Measurements from ENCODE around the gene GNG2.
"Not testable (repeated sequence)": the region's sequence is repeated elsewhere in the genome, so short reads cannot be mapped to it uniquely, and the experiment has no call there.

GNG2 gene

DNA sequence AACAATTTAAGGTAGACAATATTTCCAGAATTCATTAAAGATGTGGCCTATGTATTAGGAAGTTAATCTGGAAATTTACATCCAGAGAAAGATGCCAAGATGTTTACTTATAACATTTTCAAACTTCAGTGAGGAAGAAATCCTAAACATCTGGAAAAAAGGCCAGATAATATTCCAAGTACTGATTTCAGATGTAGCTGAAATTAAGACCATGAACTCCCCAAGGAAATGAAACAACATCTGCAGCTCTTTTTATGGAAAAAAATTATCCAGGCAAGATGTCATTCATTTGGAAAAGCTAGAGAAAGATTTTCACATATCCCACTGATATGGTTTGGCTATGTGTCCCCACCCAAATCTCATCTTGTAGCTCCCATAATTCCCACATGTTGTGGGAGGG, 35.0 kb downstream of the GNG2 start:
- Mint-ChIP-seq H3K9me3 (ENCODE audit: low read depth) (no peaks in the 10 kb centered on the region), H3K4me1 (ENCODE audit: low read depth) (peaks cover 74% of the 10 kb centered on the region), H3K27ac (no peak overlapping the region), H3K4me3 (no peak overlapping the region), H3K27me3 (no peaks in the 10 kb centered on the region), H3K36me3 (peaks cover 29% of the 10 kb centered on the region)

- H3K9me3 Mint-ChIP-seq (ENCODE audit: low read depth): no peaks in the 10 kb centered on the region
Observed at GRCh38 chr14:51897791-51898355, 37.5 kb downstream of the GNG2 start.

DNA sequence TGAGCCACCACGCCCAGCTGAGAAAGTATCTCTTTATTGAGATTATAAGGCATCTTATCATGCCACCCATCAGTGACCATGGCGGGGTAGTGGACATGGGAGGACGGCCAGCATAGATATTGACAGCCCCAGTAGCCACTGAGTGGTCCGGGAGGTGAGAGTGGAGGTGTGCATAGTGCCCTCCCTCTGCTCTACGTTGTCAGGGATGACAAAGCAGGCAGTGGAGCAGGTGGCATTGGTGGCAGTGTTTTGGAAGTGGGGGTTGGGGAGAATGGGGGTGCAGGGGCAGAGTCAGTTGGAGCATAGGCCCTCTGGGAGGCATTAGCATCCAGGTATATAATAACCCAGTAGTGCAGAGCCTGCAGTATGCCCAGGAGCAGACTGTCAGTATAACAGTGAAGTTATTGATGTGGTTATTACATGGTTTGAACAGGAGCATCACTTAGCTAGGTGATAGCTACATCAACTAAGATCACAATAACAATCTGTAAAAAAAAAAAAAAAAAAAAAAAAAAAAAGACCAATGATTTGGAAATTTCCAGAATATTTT, 41.1 kb downstream of the GNG2 start:
- Mint-ChIP-seq H3K36me3 (peaks cover 30% of the 10 kb centered on the region), H3K4me1 (ENCODE audit: low read depth) (peaks cover 79% of the 10 kb centered on the region), H3K27ac (peak overlapping the region; percentile 64), H3K9me3 (ENCODE audit: low read depth) (no peaks in the 10 kb centered on the region), H3K27me3 (no peaks in the 10 kb centered on the region), H3K4me3 (no peak overlapping the region)

More at GRCh38 chr14:51897791-51898355, 37.5 kb downstream of the GNG2 start:
- Mint-ChIP-seq H3K36me3 (peaks cover 29% of the 10 kb centered on the region), H3K4me3 (no peak overlapping the region), H3K27ac (peak overlapping the region; percentile 86), H3K4me1 (ENCODE audit: low read depth) (peaks cover 68% of the 10 kb centered on the region), H3K27me3 (no peaks in the 10 kb centered on the region)

DNA sequence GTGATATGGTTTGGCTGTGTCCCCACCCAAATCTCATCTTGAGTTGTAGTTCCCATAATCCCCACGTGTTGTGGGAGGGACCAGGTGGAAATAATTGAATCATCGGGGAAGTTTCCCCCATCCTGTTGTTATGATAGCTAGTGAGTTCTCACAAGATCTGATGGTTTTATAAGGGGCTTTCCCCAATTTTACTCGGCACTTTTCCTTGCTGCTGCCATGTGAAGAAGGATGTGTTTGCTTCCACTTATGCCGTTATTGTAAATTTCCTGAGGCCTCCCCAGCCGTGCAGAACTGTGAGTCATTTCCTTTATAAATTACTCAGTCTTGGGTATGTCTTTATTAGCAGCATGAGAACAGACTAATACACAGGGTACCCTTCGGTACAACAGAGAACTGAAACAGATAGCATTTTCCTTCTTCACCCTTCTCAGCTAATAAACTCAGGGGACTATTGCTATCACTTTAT, 45.3 kb downstream of the GNG2 start:
- peaks cover 29% of the 10 kb centered on the region for H3K36me3 Mint-ChIP-seq
- H3K9me3 Mint-ChIP-seq (ENCODE audit: low read depth); H3K27me3 Mint-ChIP-seq: not testable (repeated sequence)
- H3K4me3 Mint-ChIP-seq: peak overlapping the region; percentile 70
- H3K4me1 Mint-ChIP-seq (ENCODE audit: low read depth): peaks cover 61% of the 10 kb centered on the region
- peak overlapping the region; percentile 96 for H3K27ac Mint-ChIP-seq

DNA sequence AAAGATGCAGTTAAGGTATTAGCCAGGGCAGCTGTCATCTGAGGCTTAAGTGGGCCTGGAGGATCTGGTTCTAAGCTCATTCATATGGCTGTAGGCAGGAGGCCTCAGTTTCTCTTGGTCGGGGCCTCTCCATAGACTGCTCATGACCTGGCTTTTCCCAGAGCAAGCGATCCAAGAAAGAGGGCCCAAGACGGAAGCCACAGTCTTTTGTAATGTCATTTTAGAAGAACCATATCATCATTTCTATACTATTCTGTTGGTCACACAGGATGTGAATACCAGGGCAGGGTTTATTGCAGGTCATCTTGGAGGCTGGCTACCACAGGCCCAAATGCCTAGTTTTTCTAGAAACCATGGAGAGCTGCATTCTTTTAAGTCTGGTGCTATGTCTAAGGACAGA, 47.7 kb downstream of the GNG2 start:
- Mint-ChIP-seq H3K27me3 (no peaks in the 10 kb centered on the region), H3K27ac (no peak overlapping the region), H3K36me3 (peaks cover 35% of the 10 kb centered on the region), H3K4me3 (no peak overlapping the region), H3K4me1 (ENCODE audit: low read depth) (peaks cover 67% of the 10 kb centered on the region), H3K9me3 (ENCODE audit: low read depth) (no peaks in the 10 kb centered on the region)

DNA sequence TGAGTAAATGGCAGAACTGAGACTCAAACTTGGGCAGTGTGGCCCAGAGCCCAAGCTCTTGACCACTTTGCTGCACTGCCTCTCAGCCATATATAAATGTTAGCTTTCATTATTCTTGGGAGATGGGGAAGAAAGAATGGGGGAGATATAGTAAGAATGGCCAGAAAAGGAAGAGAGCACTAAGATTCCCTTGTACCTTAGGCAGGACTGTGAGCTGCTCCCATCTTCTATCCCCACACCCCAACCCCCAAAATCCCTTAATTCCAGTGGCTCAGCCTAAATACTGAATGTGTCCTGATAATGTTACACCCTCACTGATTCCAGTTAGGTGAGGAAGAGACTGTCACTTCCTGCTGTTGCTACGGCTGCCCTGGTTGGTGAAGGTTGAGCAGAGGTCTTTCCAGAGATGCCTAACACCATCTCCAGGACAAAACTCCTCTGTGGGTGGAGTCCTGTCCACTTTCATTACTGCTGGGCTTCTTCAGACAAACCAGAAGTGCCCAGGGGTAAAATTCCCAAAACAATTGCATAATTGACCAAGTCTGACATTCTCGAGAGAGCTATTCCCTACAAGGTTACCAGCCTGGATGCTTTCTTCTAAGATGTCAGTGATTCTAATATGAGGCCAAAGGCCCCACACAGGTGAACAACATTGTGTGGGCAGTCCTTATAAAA, 51.8 kb downstream of the GNG2 start:
- Mint-ChIP-seq H3K27ac (peak overlapping the region; percentile 58), H3K4me3 (no peak overlapping the region), H3K9me3 (ENCODE audit: low read depth) (no peaks in the 10 kb centered on the region), H3K36me3 (peaks cover 32% of the 10 kb centered on the region), H3K4me1 (ENCODE audit: low read depth) (peaks cover 75% of the 10 kb centered on the region), H3K27me3 (no peaks in the 10 kb centered on the region)

- peaks cover 65% of the 10 kb centered on the region for H3K4me1 Mint-ChIP-seq (ENCODE audit: low read depth)
Observed at GRCh38 chr14:51914310-51914709, 53.9 kb downstream of the GNG2 start.

GRCh38 chr14:51917193-51917592, 56.8 kb downstream of the GNG2 start:
- Mint-ChIP-seq H3K27ac (peak overlapping the region; percentile 70), H3K27me3 (no peaks in the 10 kb centered on the region), H3K4me1 (ENCODE audit: low read depth) (peaks cover 65% of the 10 kb centered on the region), H3K36me3 (peaks cover 16% of the 10 kb centered on the region), H3K4me3 (no peak overlapping the region), H3K9me3 (ENCODE audit: low read depth) (no peaks in the 10 kb centered on the region)

More at GRCh38 chr14:51914310-51914709, 53.9 kb downstream of the GNG2 start:
- Mint-ChIP-seq H3K27ac (no peak overlapping the region), H3K27me3 (no peaks in the 10 kb centered on the region), H3K4me3 (no peak overlapping the region), H3K9me3 (ENCODE audit: low read depth) (no peaks in the 10 kb centered on the region), H3K36me3 (peaks cover 29% of the 10 kb centered on the region)

DNA sequence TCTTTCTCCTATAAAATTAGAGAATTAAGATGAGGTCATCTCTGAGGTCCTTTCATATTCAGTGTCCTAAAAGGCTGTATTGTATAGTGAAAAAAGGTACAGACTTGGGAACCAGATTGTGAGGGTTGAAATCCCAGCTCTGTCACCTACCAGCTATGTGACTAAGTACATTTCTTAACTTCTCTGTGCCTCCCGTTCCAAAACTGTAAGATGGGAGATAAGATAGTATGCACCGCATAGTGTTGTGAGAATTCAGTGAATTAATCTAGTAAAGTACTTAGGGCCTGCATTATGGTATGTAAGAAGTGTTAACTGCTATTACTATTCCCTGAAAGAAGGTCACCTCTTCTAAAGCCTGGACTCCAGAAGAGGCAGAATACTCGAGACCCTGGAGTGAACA, 60.6 kb downstream of the GNG2 start:
- H3K36me3 Mint-ChIP-seq: peaks cover 18% of the 10 kb centered on the region

GRCh38 chr14:51922624-51923023, 62.2 kb downstream of the GNG2 start:
- Mint-ChIP-seq H3K9me3 (ENCODE audit: low read depth) (no peaks in the 10 kb centered on the region), H3K27ac (no peak overlapping the region), H3K4me1 (ENCODE audit: low read depth) (peaks cover 50% of the 10 kb centered on the region), H3K4me3 (no peak overlapping the region), H3K36me3 (peaks cover 22% of the 10 kb centered on the region), H3K27me3 (no peaks in the 10 kb centered on the region)

More for the DNA sequence above, 60.6 kb downstream of the GNG2 start:
- Mint-ChIP-seq H3K9me3 (ENCODE audit: low read depth) (no peaks in the 10 kb centered on the region), H3K4me3 (no peak overlapping the region), H3K27me3 (no peaks in the 10 kb centered on the region), H3K27ac (no peak overlapping the region), H3K4me1 (ENCODE audit: low read depth) (peaks cover 55% of the 10 kb centered on the region)

- H3K36me3 Mint-ChIP-seq: peaks cover 19% of the 10 kb centered on the region
- peaks cover 59% of the 10 kb centered on the region for H3K4me1 Mint-ChIP-seq (ENCODE audit: low read depth)
- H3K9me3 Mint-ChIP-seq (ENCODE audit: low read depth): no peaks in the 10 kb centered on the region
- H3K27me3 Mint-ChIP-seq: no peaks in the 10 kb centered on the region
- H3K4me3 Mint-ChIP-seq: no peak overlapping the region
- no peak overlapping the region for H3K27ac Mint-ChIP-seq
Observed at GRCh38 chr14:51924600-51924999, 64.2 kb downstream of the GNG2 start.

DNA sequence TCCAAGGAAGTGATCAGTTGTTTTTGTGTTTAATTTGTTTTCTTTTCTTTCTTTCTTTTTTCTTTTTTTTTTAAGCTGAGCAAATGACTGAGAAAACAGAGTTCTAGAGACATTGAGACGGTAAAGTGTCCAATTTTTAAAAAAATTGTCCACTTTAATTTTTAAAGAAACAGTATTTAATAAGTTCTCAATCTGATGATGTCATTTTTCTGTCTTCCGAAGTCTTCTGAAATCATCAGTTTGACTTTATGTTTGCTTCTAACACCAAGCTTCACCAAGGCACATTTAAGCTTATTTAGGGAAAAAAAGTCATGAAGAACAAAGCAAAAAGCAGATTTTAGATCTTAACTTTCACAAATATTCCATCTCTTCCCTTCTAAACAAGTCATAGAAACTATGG, 65.6 kb downstream of the GNG2 start:
- H3K27me3 Mint-ChIP-seq: no peaks in the 10 kb centered on the region
- H3K27ac Mint-ChIP-seq: no peak overlapping the region
- no peaks in the 10 kb centered on the region for H3K9me3 Mint-ChIP-seq (ENCODE audit: low read depth)
- no peak overlapping the region for H3K4me3 Mint-ChIP-seq
- peaks cover 22% of the 10 kb centered on the region for H3K36me3 Mint-ChIP-seq
- peaks cover 65% of the 10 kb centered on the region for H3K4me1 Mint-ChIP-seq (ENCODE audit: low read depth)

DNA sequence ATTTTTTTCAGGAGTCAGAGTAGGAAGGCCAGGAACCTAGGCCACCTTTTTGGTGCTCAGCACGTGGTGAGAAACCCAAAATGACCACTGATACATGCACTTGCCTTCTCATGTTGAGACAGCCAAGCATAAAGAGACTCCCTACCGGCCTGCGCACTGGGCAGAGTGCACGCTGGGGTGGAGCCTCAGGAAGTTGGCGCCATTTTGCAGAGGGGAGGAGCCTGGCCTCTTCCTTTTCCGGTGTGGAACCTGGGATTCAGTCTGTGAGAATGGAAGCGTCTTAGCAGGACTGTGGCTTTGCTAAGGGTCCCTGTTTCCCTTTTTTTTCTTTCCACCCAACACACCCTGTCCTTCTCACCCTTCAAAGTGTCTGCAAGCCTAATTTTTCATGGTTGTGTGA, 66.0 kb downstream of the GNG2 start:
- peaks cover 27% of the 10 kb centered on the region for H3K36me3 Mint-ChIP-seq
- no peak overlapping the region for H3K27ac Mint-ChIP-seq
- H3K9me3 Mint-ChIP-seq (ENCODE audit: low read depth): no peaks in the 10 kb centered on the region

GRCh38 chr14:51928568-51928967, 68.2 kb downstream of the GNG2 start:
- peaks cover 62% of the 10 kb centered on the region for H3K4me1 Mint-ChIP-seq (ENCODE audit: low read depth)
- H3K27ac Mint-ChIP-seq: no peak overlapping the region
- H3K36me3 Mint-ChIP-seq: peaks cover 30% of the 10 kb centered on the region
- H3K27me3 Mint-ChIP-seq: no peaks in the 10 kb centered on the region
- no peak overlapping the region for H3K4me3 Mint-ChIP-seq
- no peaks in the 10 kb centered on the region for H3K9me3 Mint-ChIP-seq (ENCODE audit: low read depth)

More for the DNA sequence above, 66.0 kb downstream of the GNG2 start:
- H3K4me1 Mint-ChIP-seq (ENCODE audit: low read depth): peaks cover 65% of the 10 kb centered on the region
- no peaks in the 10 kb centered on the region for H3K27me3 Mint-ChIP-seq
- H3K4me3 Mint-ChIP-seq: no peak overlapping the region

GRCh38 chr14:51929166-51929565, 68.8 kb downstream of the GNG2 start:
- H3K27ac Mint-ChIP-seq: no peak overlapping the region
- no peaks in the 10 kb centered on the region for H3K27me3 Mint-ChIP-seq
- peaks cover 34% of the 10 kb centered on the region for H3K36me3 Mint-ChIP-seq
- H3K4me3 Mint-ChIP-seq: no peak overlapping the region
- peaks cover 62% of the 10 kb centered on the region for H3K4me1 Mint-ChIP-seq (ENCODE audit: low read depth)
- H3K9me3 Mint-ChIP-seq (ENCODE audit: low read depth): no peaks in the 10 kb centered on the region

Measured in activated naive CD8-positive, alpha-beta T cell (primary cell).